Stomach (tissue), 9 donors: ENCODE measurements around the gene USHBP1. TPM values are rescaled to one million over a fixed set of nuclear protein-coding genes. Genes with fewer than 3 reads are reported as not detected.
"Not testable (repeated sequence)": the region's sequence is repeated elsewhere in the genome, so short reads cannot be mapped to it uniquely, and the experiment has no call there.

Experiments
- DNase-seq, 2 donors: peaks; one replicate each; pipeline versions ENCODE4 v3.0.0 to v3.0.0-alpha.2; 2013 to 2019
- H3K27ac ChIP-seq, 5 donors: fragments of 200-600 bp in 4 of 5; sonication (generic) in 4 of 5; one replicate each; pipeline ENCODE4 v1.5.1; 2013 to 2019; ENCODE audit warnings: mild to moderate bottlenecking in 1 of 5, moderate library complexity in 1 of 5
- H3K27me3 ChIP-seq, 3 donors: fragments of 200-600 bp; sonication (generic); one replicate each; pipeline ENCODE4 v1.5.1; 2017 to 2019; ENCODE audit warnings: mixed run types in 1 of 3
- H3K36me3 ChIP-seq, 4 donors: fragments of 200-600 bp; sonication (generic); 1 replicate in 3 of 4; 2 replicates in 1 of 4; pipeline ENCODE4 v1.5.1; 2016 to 2019
- H3K4me1 ChIP-seq, 4 donors: fragments of 200-600 bp; sonication (generic); one replicate each; pipeline ENCODE4 v1.5.1; 2016 to 2019
- H3K4me3 ChIP-seq, 4 donors: fragments of 200-600 bp; sonication (generic) in 3 of 4; one replicate each; pipeline ENCODE4 v1.5.1; 2016 to 2019; ENCODE audit warnings: mild to moderate bottlenecking in 1 of 4
- H3K9me3 ChIP-seq, 4 donors: fragments of 200-600 bp; sonication (generic); one replicate each; pipeline ENCODE4 v1.5.1; 2016 to 2019
- EP300 ChIP-seq: sonication (generic); formaldehyde crosslinking; IDR thresholded peaks from one replicate; pipeline ENCODE4 v1.6.1; 2017; ENCODE audit warnings: antibody characterized with exemption
- POLR2A ChIP-seq, 4 donors: fragments of 450-650 bp; IDR thresholded peaks; one replicate each; pipeline ENCODE4 v1.6.1; 2016; ENCODE audit warnings: antibody characterized with exemption in 4 of 4, control low read depth in 2 of 4, mild to moderate bottlenecking in 1 of 4, moderate library complexity in 1 of 4
- POLR2AphosphoS5 ChIP-seq, 3 donors: sonication (generic); formaldehyde crosslinking; IDR thresholded peaks; one replicate each; pipeline ENCODE4 v1.6.1; 2016; ENCODE audit warnings: antibody characterized with exemption in 3 of 3
- WGBS, 5 donors: extraction: QIAGEN DNeasy Blood & Tissue Kit in 3 of 5; methylation state at CpG; one replicate each; pipeline versions ENCODE4 v1.1.5 to v1.1.7; 2013 to 2018; 5-methylcytosine and 5-hydroxymethylcytosine counted together
- intact Hi-C: fragments of 100-400 bp; cut with DNase I; formaldehyde crosslinking; loops from one replicate; pipeline ENCODE4 v1.15.1; 2023; ENCODE audit warnings: low total_unique reads
- polyA plus RNA-seq, 3 donors: library from polyadenylated mRNA; stranded (reverse); fragments of 200-250 nt; gene quantifications; one replicate each; pipeline ENCODE4 v1.2.3, GENCODE V29; 2013
- total RNA-seq, 5 donors: library from RNA; depleted of rRNA; stranded (reverse); fragments of >200 nt; gene quantifications; one replicate each; pipeline versions ENCODE4 v1.1.0 to v1.2.3, GENCODE V29; 2014 to 2016
- TF ChIP-seq, protein P1 (sequence below), 7 experiments: fragments of 450-650 bp in 4 of 7; fragments of 200-600 bp in 3 of 7; sonication (generic) in 3 of 7; IDR thresholded peaks; one replicate each; pipeline ENCODE4 v1.5.1; 2016 to 2019; ENCODE audit warnings: antibody characterized with exemption in 7 of 7, control low read depth in 2 of 7, mild to moderate bottlenecking in 1 of 7
- donor health status: healthy with polysubstance abuse.
- donor health status: Bipolar disorder and iron deficiency.
- donor health status: healthy.

The USHBP1 gene
- total and polyA plus RNA-seq, 8 donors: 2.1 to 7.7 (median 3.8) TPM; not detected in 2

DNA sequence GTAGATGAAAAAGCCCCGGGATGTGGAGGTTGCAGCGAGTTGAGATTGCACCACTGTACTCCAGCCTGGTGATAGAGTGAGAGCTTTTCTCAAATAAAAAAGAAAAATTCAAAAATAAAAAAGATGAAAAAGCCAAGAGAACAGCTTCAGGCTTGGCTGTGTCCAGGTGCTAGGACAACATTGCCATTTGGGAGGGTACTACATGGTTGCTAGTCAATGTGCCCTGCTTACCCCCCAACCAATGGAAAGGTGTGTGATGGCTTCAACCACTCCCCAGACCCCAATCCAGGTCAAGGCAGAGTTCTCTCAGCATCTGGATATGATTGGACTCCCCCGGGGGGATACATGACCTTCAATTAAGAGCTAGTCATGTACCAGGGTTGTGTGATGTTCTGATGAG, 14.9 kb upstream of the USHBP1 start:
- Histone ChIP-seq H3K36me3 (peaks cover 26 to 56% (median 53%) of the 10 kb centered on the region in 4 donors), H3K4me1 (peaks cover 12 to 20% (median 16%) of the 10 kb centered on the region in 4 donors), H3K9me3 (no peaks in the 10 kb centered on the region), H3K4me3 (no peak overlapping the region), H3K27me3 (peaks cover 3 to 27% (median 15%) of the 10 kb centered on the region in 3 donors), H3K27ac (no peak overlapping the region)
- intact Hi-C loops: loop anchor here (5.0 kb wide), 1 partner anchor 207 kb away; no protein-coding TSS in a partner anchor
- no peak for DNase-seq
- WGBS, 5 donors: 61 to 91% (median 76%) methylated on average over 3 of the region's 3 CpGs
- TF ChIP-seq POLR2A (IDR thresholded peaks at IDR 0.05) (no peak), POLR2AphosphoS5 (IDR thresholded peaks at IDR 0.05) (no peak), EP300 (no peak)
- TF ChIP-seq, protein P1, sequence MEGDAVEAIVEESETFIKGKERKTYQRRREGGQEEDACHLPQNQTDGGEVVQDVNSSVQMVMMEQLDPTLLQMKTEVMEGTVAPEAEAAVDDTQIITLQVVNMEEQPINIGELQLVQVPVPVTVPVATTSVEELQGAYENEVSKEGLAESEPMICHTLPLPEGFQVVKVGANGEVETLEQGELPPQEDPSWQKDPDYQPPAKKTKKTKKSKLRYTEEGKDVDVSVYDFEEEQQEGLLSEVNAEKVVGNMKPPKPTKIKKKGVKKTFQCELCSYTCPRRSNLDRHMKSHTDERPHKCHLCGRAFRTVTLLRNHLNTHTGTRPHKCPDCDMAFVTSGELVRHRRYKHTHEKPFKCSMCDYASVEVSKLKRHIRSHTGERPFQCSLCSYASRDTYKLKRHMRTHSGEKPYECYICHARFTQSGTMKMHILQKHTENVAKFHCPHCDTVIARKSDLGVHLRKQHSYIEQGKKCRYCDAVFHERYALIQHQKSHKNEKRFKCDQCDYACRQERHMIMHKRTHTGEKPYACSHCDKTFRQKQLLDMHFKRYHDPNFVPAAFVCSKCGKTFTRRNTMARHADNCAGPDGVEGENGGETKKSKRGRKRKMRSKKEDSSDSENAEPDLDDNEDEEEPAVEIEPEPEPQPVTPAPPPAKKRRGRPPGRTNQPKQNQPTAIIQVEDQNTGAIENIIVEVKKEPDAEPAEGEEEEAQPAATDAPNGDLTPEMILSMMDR (IDR thresholded peaks at IDR 0.05): no peak

DNA sequence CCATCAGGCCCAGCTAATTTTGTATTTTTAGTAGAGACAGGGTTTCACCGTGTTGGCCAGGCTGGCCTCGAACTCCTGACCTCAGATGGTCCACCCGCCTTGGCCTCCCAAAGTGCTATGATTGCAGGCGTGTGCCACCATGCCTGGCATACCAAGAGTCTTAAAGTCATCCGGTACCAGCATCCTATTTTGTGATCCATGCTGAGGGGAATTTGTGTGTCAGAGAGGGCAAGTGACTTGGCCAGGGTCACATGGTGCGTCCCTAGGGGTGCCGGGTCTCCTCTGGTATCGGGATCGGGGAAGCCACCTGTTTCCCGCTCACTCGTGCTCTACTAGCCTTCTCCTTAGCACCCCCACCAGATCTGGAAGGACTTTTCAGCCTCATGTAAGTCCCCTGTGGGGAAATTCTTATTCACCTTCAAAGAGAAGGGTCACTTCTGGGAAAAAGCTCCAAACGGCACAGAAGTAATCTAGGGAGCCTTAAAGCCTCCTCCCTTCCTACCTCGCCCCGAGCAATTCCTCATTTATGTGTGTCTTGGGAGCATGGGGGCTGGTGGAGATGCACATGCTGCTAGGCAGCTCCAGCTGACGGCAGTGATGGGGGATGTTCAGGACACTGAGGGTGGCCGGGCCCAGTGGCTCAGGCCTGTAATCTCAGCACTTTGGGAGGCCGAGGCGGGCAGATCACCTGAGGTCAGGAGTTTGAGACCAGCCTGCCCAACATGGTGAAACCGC, 11.1 kb upstream of the USHBP1 start:
- H3K36me3 ChIP-seq: peaks cover 44 to 94% (median 91%) of the 10 kb centered on the region in 4 donors
- H3K27me3 ChIP-seq: no peaks in the 10 kb centered on the region
- WGBS, 5 donors: 92 to 95% (median 94%) methylated on average over 19 of the region's 19 CpGs

DNA sequence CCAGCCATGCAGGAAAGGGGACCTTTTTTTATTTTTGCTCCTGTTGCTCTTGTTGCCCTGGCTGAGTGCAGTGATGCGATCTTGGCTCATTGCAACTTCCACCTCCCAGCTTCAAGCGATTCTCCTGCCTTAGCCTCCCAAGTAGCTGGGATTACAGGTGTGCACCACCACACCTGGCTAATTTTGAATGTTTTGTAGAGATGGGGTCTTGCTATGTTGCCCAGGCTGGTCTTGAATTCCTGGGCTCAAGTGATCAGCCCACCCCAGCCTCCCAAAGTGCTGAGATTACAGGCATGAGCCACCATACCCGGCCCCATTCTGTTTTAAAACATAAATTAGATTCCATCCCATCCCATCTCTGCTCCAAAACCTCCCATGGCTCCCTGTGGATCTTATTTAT, 10.3 kb upstream of the USHBP1 start:
- not testable (repeated sequence) for DNase-seq, H3K27ac ChIP-seq, H3K4me3 ChIP-seq, H3K4me1 ChIP-seq, H3K27me3 ChIP-seq, H3K9me3 ChIP-seq
- intact Hi-C loops: loop anchor here (5.0 kb wide), 1 partner anchor 203 kb away; no protein-coding TSS in a partner anchor
- WGBS, 5 donors: 96 to 98% (median 96%) methylated on average over 3 of the region's 3 CpGs
- peaks cover 49 to 100% (median 98%) of the 10 kb centered on the region in 4 donors for H3K36me3 ChIP-seq

More for the DNA sequence above, 11.1 kb upstream of the USHBP1 start:
- intact Hi-C loops: loop anchor here (5.0 kb wide), 1 partner anchor 203 kb away; no protein-coding TSS in a partner anchor
- Histone ChIP-seq H3K4me1 (no peaks in the 10 kb centered on the region), H3K27ac (no peak overlapping the region), H3K9me3 (no peaks in the 10 kb centered on the region), H3K4me3 (no peak overlapping the region)
- no peak for DNase-seq
- no peak for TF ChIP-seq POLR2AphosphoS5 (IDR thresholded peaks at IDR 0.05)
- no peak for TF ChIP-seq POLR2A (IDR thresholded peaks at IDR 0.05)
- TF ChIP-seq, protein P1 (IDR thresholded peaks at IDR 0.05): no peak
- TF ChIP-seq EP300: no peak

DNA sequence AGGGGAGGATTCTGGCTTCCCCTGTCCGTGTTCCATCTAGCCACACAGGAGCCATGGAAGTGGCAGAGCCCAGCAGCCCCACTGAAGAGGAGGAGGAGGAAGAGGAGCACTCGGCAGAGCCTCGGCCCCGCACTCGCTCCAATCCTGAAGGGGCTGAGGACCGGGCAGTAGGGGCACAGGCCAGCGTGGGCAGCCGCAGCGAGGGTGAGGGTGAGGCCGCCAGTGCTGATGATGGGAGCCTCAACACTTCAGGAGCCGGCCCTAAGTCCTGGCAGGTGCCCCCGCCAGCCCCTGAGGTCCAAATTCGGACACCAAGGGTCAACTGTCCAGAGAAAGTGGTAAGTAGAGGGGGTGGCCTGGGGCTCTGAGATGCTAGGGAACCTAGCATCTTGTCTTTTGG, 4.2 kb upstream of the USHBP1 start:
- H3K4me3 ChIP-seq: no peak overlapping the region
- peaks cover 19 to 52% (median 52%) of the 10 kb centered on the region in 4 donors for H3K36me3 ChIP-seq
- H3K27ac ChIP-seq: no peak overlapping the region
- peaks cover 6 to 20% (median 17%) of the 10 kb centered on the region in 4 donors for H3K4me1 ChIP-seq
- DNase-seq: no peak
- H3K27me3 ChIP-seq: no peaks in the 10 kb centered on the region
- 91 to 100% (median 94%) methylated on average over 7 to 13 of the region's 13 CpGs for WGBS, 5 donors
- no peaks in the 10 kb centered on the region for H3K9me3 ChIP-seq
- intact Hi-C loops: no loop called here
- TF ChIP-seq, protein P1 (IDR thresholded peaks at IDR 0.05): no peak
- TF ChIP-seq POLR2AphosphoS5 (IDR thresholded peaks at IDR 0.05): no peak
- TF ChIP-seq EP300: no peak
- TF ChIP-seq POLR2A (IDR thresholded peaks at IDR 0.05): no peak
